GM12891 (cell line): ENCODE data around the gene SPTBN4.

Source experiments
- POLR2A ChIP-seq: IDR thresholded peaks from 2 replicates; pipeline ENCODE4 v1.6.1; 2011; ENCODE audit warnings: low read depth, low read length, control low read depth
- POLR2AphosphoS5 ChIP-seq: IDR thresholded peaks from 2 replicates; pipeline ENCODE4 v1.6.1; 2011; ENCODE audit warnings: low read depth, low read length, control low read depth
- POU2F2 ChIP-seq: IDR thresholded peaks from 2 replicates; pipeline ENCODE4 v1.6.1; 2011; ENCODE audit warnings: low read depth, mild to moderate bottlenecking, control low read depth, low read length, moderate library complexity
- TAF1 ChIP-seq: IDR thresholded peaks from 2 replicates; pipeline ENCODE4 v1.6.1; 2011; ENCODE audit warnings: low read depth, low read length, control low read depth

GRCh38 chr19:40565355-40565754 is 98.6 kb downstream of the SPTBN4 start:
- TF ChIP-seq POLR2AphosphoS5, result no peak
- no peak for TF ChIP-seq POLR2A
- TF ChIP-seq TAF1, result no peak
- TF ChIP-seq POU2F2, result no peak
